HK-2 (cell line): Measurements from ENCODE around the gene TMEM50B.
"Not testable (repeated sequence)": the region's sequence is repeated elsewhere in the genome, so short reads cannot be mapped to it uniquely, and the experiment has no call there.

Experiments
- DNase-seq: peaks from one replicate; pipeline ENCODE4 v3.0.0-alpha.2; 2018; ENCODE audit not compliant: unreplicated experiment

TMEM50B gene

GRCh38 chr21:33479679-33480480 lies at the start of gene TMEM50B:
Gene TMEM50B (minus strand): TSS chr21:33479974. CDS start chr21:33468885, 11,089 bp downstream.
- DNase-seq = peak; percentile 95

GRCh38 chr21:33522953-33523349 lies 43.2 kb upstream of the TMEM50B start:
- no peak for DNase-seq

GRCh38 chr21:33522297-33522952 lies 42.7 kb upstream of the TMEM50B start:
- DNase-seq = no peak

GRCh38 chr21:33518899-33519298 lies 39.1 kb upstream of the TMEM50B start:
- no peak for DNase-seq

- DNase-seq = no peak
Measured at GRCh38 chr21:33514229-33514628, 34.5 kb upstream of the TMEM50B start.

- no peak for DNase-seq
Measured at GRCh38 chr21:33512481-33512880, 32.7 kb upstream of the TMEM50B start.

GRCh38 chr21:33511639-33512038 lies 31.9 kb upstream of the TMEM50B start:
- no peak for DNase-seq

- DNase-seq = no peak
Measured at GRCh38 chr21:33510826-33511225, 31.1 kb upstream of the TMEM50B start.

- DNase-seq = not testable (repeated sequence)
Measured at GRCh38 chr21:33507003-33507402, 27.2 kb upstream of the TMEM50B start.

GRCh38 chr21:33505833-33506232 lies 26.1 kb upstream of the TMEM50B start:
- no peak for DNase-seq

GRCh38 chr21:33496345-33496744 lies 16.6 kb upstream of the TMEM50B start:
- no peak for DNase-seq

GRCh38 chr21:33495743-33496142 lies 16.0 kb upstream of the TMEM50B start:
- no peak for DNase-seq

GRCh38 chr21:33493756-33494155 lies 14.0 kb upstream of the TMEM50B start:
- DNase-seq = no peak

- DNase-seq = no peak
Measured at GRCh38 chr21:33492571-33492970, 12.8 kb upstream of the TMEM50B start.

GRCh38 chr21:33491373-33492102 lies 11.8 kb upstream of the TMEM50B start, which contains the start of gene DNAJC28:
Gene DNAJC28 (minus strand): TSS chr21:33491716. CDS start chr21:33489393, 2,323 bp downstream.
- peak; percentile 87 for DNase-seq

- DNase-seq = no peak
Measured at GRCh38 chr21:33490991-33491372, 11.2 kb upstream of the TMEM50B start.

GRCh38 chr21:33488936-33489335 lies 9.2 kb upstream of the TMEM50B start:
- DNase-seq = no peak

GRCh38 chr21:33487996-33488395 lies 8.2 kb upstream of the TMEM50B start:
- DNase-seq = no peak

- peak; percentile 9 for DNase-seq
Measured at GRCh38 chr21:33481314-33481943, 1.7 kb upstream of the TMEM50B start.

GRCh38 chr21:33480481-33481103 lies 818 bp upstream of the TMEM50B start:
- no peak for DNase-seq

GRCh38 chr21:33478935-33479678 lies 667 bp downstream of the TMEM50B start:
- peak; percentile 28 for DNase-seq
